Stimulated activated CD8-positive, alpha-beta memory T cell treated with anti-CD3 and anti-CD28 coated beads, Interleukin-15, amount 100 ng/mL, for 1 hour (primary cell): ENCODE results near the gene PCYOX1L.
A peak's percentile ranks its signal among the peaks of the same experiment; 100 is the strongest.

Experiments
- DNase-seq: peaks from one replicate; pipeline ENCODE4 v3.0.0-alpha.2; 2020; ENCODE audit warnings: low read depth

Gene PCYOX1L

GRCh38 chr5:149367972-149368645 lies 10.3 kb downstream of the PCYOX1L start:
- no peak for DNase-seq

GRCh38 chr5:149370878-149371277 lies 13.0 kb downstream of the PCYOX1L start:
- DNase-seq, result no peak

GRCh38 chr5:149371296-149371962 lies 13.6 kb downstream of the PCYOX1L start:
- DNase-seq, result peak; percentile 58

GRCh38 chr5:149372076-149372795 lies 14.4 kb downstream of the PCYOX1L start:
- DNase-seq, result no peak

GRCh38 chr5:149372932-149373331 lies 15.1 kb downstream of the PCYOX1L start:
- no peak for DNase-seq

GRCh38 chr5:149374303-149374702 lies 16.5 kb downstream of the PCYOX1L start:
- no peak for DNase-seq

- DNase-seq, result no peak
Measured at GRCh38 chr5:149374801-149375200, 17.0 kb downstream of the PCYOX1L start.

GRCh38 chr5:149375434-149375833 lies 17.6 kb downstream of the PCYOX1L start:
- no peak for DNase-seq

- DNase-seq, result no peak
Measured at GRCh38 chr5:149376104-149376503, 18.3 kb downstream of the PCYOX1L start.

- no peak for DNase-seq
Measured at GRCh38 chr5:149376711-149377447, 19.0 kb downstream of the PCYOX1L start.

- no peak for DNase-seq
Measured at GRCh38 chr5:149378241-149378820, 20.5 kb downstream of the PCYOX1L start.

GRCh38 chr5:149379177-149379761 lies 21.4 kb downstream of the PCYOX1L start, which contains the start of gene IL17B:
IL17B (minus strand) TSS chr5:149379292; CDS start chr5:149379225, 67 bp downstream.
- DNase-seq, result no peak

GRCh38 chr5:149379818-149380374 lies 22.1 kb downstream of the PCYOX1L start:
- DNase-seq, result no peak

GRCh38 chr5:149380466-149381121 lies 22.7 kb downstream of the PCYOX1L start:
- no peak for DNase-seq

GRCh38 chr5:149381261-149381985 lies 23.6 kb downstream of the PCYOX1L start:
- no peak for DNase-seq

GRCh38 chr5:149381986-149382338 lies 24.1 kb downstream of the PCYOX1L start:
- DNase-seq, result peak; percentile 55

GRCh38 chr5:149382517-149383220 lies 24.8 kb downstream of the PCYOX1L start:
- DNase-seq, result no peak

GRCh38 chr5:149383399-149383798 lies 25.6 kb downstream of the PCYOX1L start:
- DNase-seq, result no peak

GRCh38 chr5:149386166-149386565 lies 28.3 kb downstream of the PCYOX1L start:
- DNase-seq, result no peak
